ENCODE results near the gene PCDH9.

PCDH9 gene

DNA sequence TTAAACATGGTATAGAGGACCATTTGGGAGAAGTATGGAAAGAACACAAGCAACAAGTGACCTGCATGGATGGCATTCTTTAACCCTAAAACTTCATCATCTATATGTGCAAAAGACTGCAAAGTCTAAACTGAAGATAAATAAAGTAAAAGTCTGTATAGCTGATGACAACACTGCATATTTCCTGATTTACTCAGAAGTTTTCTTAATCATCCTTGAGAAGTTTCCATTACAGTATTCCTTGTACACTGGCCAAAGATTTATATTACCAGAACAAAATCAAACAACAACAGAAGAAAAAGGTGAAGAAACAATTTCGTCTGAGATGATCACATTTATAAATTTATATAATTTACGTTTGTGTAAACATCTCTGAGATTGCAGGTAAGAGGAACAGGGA is 805.7 kb downstream of the PCDH9 start:
- in situ Hi-C loops (cut with MboI; ENCODE audit: low sequenced_read_pairs) = no loop called here

DNA sequence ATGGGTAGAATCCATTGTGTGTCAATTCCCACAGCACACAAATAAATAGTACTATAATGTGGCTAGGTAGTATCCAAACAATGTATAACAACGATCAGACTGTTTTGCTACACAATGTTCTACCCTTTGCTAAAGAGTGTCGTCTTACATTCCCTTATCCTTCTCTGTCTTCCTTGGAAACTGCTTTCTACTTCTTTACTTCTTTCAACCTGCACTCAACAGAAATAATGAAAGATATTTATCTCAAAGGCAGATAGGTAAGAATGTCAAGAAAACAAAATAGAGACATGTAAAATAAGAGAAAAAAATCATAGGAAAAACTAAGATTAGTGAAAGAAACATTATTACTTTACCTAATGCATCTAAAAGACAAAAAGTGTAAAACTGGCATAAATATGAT is 814.7 kb downstream of the PCDH9 start:
- in situ Hi-C loops (cut with MboI; ENCODE audit: low sequenced_read_pairs) = no loop called here

DNA sequence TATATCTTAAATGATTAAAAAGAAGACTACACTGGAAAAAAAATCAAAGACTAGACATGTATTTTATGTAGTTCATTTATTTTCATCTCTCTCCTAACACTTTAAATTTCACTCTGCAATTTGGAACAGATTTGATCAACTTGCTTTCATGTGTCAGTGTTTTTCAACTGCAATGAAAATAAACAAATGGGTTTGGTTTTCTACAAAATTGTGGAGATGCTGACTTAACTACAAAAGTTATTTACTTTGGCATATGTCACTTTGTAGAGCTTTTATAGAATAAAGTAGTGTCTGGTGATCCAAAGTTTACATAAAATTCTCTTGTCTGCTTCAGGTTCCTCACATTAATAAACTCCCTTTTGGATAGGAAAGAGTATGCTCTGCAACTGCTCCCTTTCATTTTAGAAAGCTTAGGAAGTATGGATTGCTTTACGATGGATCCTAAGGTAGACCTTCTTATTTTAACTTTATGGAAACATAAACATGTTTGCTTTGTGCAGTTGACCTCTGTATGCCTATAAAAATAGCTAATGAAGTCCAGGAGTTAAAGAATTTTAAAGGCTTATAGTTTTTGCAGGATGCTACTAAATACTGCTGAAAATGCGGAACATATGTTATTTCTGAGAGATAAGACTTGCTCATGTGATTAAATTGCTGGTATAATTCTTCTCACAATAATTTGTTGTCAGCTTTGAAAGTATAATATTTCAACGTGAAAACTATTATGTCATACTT is 815.9 kb downstream of the PCDH9 start:
- in situ Hi-C loops (cut with MboI; ENCODE audit: low sequenced_read_pairs) = no loop called here

DNA sequence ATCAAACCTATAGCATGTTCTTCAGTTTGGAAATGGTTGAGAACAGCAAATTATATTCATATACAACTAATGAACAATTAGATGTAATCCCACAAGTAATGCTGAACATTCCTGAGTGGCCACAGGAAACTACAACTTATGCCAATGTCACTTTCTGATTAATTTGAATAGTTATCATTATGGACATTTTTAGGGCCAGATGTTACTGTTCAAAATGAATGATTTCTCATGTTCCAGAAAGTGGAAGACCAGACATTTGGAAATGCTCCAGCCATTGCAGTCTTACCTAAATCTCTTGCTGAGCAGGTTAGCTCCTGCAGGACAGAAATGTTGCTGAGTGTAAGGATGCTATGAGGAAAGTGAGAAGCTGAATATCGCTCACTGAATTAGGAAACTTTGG is 819.8 kb downstream of the PCDH9 start:
- in situ Hi-C loops (cut with MboI; ENCODE audit: low sequenced_read_pairs) = no loop called here

DNA sequence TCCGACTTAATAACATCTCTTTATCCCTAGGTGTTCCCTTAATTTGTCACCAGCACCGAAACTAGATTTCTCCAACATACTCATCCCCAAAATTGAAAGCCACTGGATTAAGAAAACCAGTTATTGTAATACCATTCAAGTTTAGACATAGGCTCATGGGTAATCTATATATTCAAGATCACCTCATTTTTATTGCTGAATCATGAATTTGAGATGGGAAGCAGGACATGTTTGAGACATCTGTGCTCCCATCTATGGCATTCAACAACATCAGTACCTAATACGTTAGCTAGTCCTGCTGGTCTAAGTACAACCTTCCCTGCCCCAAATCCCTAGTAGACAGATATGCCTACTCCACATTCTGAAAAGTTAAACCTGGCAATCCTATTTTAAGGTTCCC is 820.6 kb downstream of the PCDH9 start:
- in situ Hi-C loops (cut with MboI; ENCODE audit: low sequenced_read_pairs) = no loop called here

DNA sequence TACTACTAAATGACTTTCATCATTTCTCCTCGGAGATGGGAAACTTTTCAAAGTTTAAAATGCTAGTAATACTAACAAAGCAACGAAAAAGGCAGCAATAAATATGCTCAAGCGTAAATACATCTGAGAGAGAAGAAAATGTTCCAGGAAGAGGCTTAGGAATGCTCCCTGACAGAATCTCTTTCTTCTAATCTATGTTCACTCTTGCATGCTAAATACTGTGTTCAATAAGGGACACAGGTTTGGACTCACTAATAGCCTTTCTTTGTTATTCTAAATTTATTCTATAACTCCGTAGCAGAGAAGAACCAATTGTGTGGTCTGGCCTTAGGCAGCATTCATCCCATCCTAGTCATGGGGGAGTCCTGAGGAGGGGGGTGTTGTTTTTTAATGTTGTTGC is 823.0 kb downstream of the PCDH9 start:
- in situ Hi-C loops (cut with MboI; ENCODE audit: low sequenced_read_pairs) = no loop called here

DNA sequence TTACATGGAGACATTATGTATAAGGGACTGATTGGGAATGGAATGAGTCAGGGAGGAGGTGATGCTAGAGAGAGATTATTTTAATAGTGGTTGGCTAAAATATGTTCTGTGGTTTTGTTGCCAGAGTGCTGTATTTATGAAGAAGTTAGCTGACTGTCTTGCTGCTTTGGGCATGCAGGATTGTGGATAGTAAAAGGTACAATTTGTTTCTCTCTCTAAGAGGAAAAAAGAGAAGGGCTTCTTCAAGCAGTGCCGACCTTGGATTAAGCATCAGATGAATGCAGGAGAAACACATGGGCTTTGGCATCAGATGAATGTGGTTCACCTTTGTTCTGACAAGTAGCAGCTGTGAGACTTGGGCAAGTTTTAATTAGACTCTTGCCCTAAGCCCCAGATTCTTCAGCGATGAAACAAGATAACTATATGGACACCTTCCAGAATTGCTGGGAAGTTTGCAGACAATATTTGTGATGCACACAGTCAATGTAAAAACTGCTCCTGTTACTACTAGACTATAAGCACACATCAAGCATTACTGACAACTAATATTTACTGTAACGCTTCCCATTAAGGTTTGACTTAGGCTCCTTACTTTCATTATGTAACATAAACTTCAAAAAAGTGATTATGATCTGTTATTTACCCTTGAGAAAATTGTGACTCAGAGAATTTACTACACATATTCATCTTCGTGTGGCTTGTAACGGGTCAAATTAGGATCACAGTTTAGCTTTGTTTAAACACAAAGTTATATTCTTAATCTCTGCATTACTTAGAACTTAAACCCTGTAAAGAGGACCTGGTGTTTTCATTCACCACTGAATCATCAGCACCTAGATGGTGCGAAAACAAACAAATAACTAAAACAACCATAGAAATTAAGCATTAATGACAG is 824.0 kb downstream of the PCDH9 start:
- in situ Hi-C loops (cut with MboI; ENCODE audit: low sequenced_read_pairs) = no loop called here

DNA sequence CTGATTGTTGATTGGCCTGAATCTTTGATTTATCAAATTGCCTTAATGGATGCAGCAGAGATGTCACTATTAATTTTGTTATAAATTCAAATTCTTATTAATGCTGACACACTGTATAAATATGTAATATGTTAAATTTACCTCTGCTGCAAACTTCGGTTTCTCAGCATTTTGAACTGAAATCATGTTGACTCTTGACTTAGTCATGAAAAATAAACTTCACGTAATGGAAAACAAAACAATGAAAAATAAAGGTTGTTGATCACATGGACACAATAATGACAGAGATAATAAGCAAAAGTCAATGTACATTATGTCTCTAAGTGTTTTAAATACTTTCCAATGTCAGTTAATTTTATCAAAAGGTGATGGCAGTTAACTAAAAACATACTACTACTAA is 827.6 kb downstream of the PCDH9 start:
- in situ Hi-C loops (cut with MboI; ENCODE audit: low sequenced_read_pairs) = no loop called here

DNA sequence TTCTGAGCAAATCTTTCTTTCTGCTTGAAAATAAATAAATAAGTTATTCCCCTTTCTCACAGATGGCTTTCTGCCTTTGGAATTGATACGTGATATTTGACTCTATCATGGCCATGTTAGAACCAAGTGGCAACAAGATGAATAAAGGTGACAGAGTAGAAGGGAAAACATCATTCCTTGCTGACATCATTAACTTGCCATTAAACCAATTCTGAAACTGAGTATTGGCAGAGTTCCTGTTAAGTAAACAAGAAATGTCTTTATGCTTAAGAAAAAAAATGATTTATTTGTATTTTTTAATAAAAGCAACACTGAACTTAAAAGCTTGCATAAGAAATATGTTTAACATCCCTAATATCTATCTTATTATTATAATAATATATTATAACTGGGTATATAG is 828.1 kb downstream of the PCDH9 start:
- in situ Hi-C loops (cut with MboI; ENCODE audit: low sequenced_read_pairs) = no loop called here

DNA sequence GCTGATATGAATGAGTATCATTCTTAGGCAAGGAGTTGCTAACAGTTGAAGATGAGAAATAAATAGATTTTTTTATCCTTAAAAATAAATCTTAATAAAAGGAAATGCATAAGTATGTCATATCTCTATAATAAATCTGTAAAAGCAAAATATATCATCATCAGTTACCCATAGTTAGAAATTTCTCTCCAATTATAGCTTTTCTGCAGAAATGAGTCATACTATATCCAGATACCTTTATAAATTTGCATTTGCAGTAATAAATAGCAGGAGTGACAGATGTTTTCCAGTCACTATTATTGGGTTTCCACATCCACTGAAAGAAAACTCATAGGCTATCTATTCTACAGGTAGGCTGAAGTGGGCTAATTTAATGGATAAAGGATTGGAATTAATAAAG is 829.8 kb downstream of the PCDH9 start:
- in situ Hi-C loops (cut with MboI; ENCODE audit: low sequenced_read_pairs) = no loop called here

DNA sequence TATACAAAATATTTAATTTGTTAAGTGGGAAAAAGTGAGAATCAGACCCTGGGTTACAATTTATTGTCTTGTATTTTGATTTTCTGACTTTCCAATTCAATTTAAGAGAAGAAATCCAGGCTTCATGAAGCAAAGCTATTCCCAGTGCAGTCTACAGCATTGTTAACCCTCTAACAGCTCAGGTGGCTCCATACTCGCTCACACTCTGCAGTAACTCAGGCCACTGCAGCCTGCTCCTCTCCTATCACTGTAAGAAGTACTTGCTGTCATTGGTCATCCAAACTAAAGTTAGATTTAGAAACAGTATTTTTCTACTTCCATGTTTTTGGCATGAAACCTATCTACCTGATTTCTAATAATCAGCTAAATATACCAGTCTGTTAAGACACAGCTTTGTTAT is 830.3 kb downstream of the PCDH9 start:
- in situ Hi-C loops (cut with MboI; ENCODE audit: low sequenced_read_pairs) = no loop called here

DNA sequence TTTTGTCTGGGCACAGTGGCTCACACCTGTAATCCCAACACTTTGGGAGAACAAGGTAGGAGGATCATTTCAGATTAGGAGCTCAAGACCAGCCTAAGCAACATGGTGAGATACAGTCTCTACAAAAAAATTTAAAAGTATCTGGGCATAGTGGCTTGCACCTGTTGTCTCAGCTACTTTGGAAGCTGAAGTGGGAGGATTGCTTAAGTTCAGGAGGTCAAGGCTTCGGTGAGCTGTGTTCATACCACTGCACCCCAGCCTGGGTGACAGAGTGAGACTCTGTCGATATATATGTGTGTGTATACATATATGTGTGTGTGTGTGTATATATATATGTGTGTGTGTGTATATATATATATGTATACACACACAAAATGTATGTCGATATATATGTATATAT is 833.0 kb downstream of the PCDH9 start:
- in situ Hi-C loops (cut with MboI; ENCODE audit: low sequenced_read_pairs) = no loop called here

DNA sequence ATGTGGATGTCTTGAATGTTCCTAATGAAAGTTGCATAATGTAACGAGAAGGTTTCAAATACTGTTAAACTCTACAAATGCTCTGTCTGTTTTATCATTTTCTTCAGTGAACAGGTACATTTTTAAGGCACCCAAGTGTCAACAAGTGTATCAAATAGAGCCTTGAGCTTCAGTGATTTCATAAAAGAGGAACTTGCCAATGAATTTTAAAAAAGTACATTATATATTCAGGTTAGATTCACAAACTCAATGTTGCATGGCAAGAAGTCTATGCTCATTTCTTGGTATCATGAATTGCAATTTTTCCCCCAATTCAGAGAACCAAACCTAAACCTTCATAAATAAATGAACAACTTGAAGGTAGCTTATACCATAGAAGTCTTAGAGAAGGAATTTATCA is 838.8 kb downstream of the PCDH9 start:
- in situ Hi-C loops (cut with MboI; ENCODE audit: low sequenced_read_pairs) = no loop called here

DNA sequence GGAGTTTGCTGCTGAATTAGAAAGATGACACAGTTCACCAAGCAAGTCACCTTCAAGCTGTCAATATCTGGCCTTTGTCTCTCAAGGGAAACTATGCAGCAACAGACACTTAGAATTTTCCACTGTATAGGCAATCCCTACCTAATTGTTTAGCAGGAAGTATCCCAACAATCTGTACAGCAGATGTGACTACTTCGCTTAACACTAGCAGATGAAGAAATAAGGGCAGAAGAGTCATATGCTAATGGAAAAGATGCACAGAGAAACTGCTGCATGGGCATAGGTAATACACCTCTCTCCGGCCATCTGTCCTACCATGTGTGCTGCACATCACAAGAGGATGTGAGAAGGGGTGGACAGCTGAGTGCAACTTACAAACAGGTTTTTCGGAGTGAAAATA is 851.2 kb downstream of the PCDH9 start:
- in situ Hi-C loops (cut with MboI; ENCODE audit: low sequenced_read_pairs) = no loop called here

DNA sequence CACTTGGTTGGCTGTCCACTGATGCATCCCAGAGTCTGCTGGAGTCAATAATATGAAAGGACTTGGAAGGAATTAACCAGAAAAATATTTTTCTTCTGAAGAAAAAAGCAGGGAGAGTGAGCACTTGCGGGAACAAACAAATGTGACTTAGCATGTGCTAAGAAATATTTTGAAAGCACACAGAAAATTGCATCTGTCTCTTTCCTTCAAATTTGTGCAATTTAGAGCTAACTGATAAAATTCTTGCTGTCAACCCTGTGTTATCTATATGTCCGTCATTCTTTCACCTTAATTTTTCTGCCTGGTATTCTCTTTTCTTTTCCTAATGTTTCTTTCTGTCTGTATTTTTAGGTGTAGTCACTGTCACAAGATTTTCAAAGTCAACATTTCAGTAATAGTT is 852.6 kb downstream of the PCDH9 start:
- in situ Hi-C loops (cut with MboI; ENCODE audit: low sequenced_read_pairs) = no loop called here

DNA sequence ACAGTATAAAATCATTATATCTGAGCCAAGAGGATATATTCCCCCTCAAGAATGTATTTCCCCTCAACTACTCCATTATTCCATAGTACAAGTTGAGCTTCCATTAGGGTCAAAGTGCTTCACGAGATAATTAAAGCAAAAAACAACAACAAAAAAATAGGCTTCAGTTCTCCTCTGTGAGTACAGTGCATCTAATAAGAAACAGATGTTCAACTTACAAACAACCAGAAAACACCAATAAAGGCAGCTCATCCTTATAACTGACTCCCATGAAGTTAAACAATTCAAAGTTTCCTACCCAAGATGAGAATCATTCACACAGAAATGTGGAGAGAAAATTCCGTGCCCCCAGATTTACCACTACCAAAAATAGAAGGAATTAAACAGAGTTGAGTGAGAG is 854.4 kb downstream of the PCDH9 start:
- in situ Hi-C loops (cut with MboI; ENCODE audit: low sequenced_read_pairs) = no loop called here

DNA sequence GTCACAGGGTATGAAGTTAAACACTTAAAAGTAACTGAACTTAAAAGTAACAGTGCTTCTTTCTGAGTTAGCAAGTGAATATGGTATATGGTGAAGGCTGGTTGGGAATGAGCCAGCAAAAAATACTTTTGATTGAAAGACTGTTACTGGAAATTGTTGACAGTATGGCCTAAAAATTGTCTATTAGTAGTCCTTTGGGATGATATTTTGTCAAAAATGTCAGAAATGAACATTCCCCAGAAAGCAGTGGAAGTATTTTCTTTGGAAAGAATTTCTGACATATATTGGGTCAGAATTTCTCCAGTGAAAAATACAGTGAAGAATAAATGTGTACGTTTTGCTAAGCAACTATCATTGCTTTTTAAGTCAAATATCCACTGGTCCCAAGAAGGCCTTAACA is 860.5 kb downstream of the PCDH9 start:
- in situ Hi-C loops (cut with MboI; ENCODE audit: low sequenced_read_pairs) = no loop called here

DNA sequence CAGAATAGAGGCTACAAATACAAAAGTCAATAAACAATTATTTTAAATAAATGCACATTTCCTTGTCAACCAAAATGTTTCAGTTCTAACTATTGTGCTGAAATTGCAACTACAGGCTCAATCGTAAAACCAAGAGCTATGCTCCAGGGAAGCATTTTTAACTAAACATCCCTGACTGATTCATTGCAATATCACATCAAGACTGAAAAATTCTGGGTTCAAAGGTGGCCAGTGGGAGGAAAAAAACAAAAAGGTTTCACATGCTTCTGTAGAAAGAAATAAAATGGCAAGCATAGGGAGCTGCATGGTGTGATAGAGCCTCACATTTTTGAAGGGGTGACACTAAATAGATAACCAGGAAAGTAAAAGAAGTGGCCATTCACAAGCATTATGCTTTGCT is 862.8 kb downstream of the PCDH9 start:
- in situ Hi-C loops (cut with MboI; ENCODE audit: low sequenced_read_pairs) = no loop called here

DNA sequence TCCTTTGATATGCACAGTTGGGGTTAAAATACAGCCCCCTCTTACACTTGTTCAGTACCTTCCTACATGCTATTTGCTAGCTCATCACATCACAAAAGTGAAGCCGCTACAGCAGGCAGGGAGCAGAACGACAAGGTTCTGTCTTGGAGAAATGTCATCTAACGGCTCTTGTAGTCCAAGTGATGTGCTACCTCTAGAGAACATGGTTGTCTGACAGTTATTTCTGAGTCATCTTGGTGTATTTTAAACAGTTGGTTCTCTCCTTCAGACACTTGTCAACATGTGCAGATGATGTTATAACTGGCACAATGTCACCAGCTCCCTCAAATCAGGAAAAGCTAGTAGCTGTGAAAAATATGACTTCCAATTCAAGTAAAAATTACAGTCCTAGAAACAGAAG is 865.0 kb downstream of the PCDH9 start:
- in situ Hi-C loops (cut with MboI; ENCODE audit: low sequenced_read_pairs) = no loop called here

DNA sequence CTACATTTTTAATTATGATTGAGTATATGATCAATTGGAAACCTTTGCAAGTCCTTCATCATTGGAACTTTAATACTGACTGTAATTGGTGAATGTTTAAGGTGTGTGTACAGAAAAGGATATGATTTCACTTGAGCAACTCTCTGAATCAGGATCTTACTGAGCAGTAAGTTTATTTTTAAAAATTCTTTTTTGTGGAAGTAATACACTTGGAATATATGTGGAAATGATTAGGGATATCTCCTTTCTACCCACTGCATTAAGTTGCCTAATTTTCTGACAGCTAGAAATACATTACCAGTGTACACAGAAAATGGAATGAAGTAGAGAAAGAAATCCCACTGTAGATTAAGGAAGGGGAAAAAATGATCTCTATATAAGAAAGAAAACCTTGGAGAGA is 865.8 kb downstream of the PCDH9 start:
- in situ Hi-C loops (cut with MboI; ENCODE audit: low sequenced_read_pairs) = no loop called here

DNA sequence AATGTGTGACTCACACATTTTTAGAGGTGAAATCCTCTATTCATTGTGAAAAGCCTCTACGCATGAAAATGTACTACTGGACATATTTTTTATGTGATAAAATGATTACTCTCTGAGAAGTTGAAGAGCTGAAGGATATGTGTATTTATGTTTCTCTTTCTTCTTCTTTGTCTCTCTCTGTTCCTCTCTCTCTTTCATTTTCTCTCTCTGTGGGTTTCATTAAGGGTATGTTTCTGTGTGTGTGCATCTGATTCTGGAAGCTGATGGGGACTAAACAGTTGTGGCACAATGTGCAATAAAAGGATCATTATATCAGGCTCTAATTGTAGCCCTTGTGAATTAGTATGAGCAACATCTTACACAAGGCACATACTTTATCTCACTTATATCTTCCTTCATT is 867.7 kb downstream of the PCDH9 start:
- in situ Hi-C loops (cut with MboI; ENCODE audit: low sequenced_read_pairs) = no loop called here

DNA sequence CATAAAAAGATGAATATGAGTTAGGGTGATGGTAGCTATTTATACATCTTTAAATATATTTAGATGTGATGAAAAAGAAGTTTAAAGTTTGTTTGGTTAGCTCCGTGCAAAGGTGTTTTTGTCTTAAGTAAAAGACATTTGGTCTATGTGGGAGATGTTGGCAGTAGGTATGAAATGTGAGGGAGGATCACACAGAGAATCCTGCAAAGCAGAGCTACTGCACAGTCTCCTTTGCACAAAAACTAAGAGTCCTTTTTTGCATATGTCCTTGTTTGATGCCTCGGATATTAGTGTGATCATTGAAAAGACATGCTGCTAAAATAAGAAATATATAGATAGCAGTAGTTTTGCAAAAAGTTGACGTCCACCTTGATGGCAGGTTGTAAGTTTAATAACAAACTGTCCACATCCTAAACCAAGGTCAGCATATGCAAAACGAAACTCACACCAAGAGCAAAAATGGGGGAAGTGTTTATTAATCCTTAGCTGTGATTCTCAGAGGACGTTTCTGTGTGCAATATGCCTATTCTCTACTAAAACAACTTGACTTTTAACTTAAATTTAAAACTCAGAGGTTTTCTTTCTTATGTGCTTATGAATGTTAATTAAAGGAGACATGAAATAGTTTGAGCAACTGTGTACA is 870.1 kb downstream of the PCDH9 start:
- in situ Hi-C loops (cut with MboI; ENCODE audit: low sequenced_read_pairs) = no loop called here
